ENCODE data around the gene FXYD7.
A peak's percentile ranks its signal among the peaks of the same experiment; 100 is the strongest.
"Not testable (repeated sequence)": the region's sequence is repeated elsewhere in the genome, so short reads cannot be mapped to it uniquely, and the experiment has no call there.

The FXYD7 gene

DNA sequence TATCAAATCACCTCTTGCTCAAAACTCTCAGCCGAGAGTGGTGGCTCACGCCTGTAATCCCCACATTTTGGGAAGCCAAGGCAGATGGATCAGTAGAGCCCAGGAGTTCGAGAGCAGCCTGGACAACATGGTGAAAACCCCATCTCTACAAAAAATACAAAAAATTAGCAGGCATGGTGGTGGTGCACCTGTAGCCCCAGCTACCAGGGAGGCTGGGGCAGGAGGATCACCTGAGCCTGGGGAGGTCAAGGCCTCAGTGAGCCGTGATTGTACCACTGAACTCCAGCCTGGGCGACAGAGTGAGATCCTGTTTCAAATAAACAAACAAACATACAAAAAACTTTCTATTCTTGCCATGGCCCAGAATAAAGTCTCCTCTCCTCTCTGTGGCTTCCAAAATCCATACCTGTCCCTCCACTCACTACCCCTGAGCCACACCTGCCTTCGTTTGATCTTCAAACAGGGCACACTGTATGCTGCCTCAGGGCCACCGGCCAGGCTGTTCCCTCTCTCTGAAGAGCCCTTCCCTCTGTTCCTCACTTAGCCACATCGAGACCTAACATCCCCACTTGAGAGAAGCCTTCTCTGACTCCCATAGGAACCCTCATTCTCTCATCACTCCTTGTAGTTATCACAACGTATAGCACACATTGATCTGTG, 14.5 kb upstream of the FXYD7 start:
- no peak for DNase-seq

DNA sequence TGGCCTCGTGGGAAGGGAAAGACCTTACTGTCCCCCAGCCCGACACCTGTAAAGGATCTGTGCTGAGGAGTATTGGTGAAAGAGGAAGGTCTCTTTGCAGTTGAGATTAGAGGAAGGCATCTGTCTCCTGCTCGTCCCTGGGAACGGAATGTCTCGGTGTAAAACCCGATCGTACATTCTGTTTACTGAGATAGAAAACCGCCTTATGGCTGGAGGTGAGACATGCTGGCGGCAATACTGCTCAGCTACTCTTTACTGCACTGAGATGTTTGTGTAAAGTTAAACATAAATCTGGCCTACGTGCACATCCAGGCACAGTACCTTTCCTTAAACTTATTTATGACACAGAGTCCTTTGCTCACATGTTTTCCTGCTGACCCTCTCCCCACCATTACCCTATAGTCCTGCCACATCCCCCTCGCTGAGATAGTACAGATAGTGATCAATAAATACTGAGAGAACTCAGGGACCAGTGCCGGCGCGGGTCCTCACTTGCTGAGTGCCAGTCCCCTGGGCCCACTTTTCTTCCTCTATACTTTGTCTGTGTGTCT, 13.3 kb upstream of the FXYD7 start:
- not testable (repeated sequence) for DNase-seq

DNA sequence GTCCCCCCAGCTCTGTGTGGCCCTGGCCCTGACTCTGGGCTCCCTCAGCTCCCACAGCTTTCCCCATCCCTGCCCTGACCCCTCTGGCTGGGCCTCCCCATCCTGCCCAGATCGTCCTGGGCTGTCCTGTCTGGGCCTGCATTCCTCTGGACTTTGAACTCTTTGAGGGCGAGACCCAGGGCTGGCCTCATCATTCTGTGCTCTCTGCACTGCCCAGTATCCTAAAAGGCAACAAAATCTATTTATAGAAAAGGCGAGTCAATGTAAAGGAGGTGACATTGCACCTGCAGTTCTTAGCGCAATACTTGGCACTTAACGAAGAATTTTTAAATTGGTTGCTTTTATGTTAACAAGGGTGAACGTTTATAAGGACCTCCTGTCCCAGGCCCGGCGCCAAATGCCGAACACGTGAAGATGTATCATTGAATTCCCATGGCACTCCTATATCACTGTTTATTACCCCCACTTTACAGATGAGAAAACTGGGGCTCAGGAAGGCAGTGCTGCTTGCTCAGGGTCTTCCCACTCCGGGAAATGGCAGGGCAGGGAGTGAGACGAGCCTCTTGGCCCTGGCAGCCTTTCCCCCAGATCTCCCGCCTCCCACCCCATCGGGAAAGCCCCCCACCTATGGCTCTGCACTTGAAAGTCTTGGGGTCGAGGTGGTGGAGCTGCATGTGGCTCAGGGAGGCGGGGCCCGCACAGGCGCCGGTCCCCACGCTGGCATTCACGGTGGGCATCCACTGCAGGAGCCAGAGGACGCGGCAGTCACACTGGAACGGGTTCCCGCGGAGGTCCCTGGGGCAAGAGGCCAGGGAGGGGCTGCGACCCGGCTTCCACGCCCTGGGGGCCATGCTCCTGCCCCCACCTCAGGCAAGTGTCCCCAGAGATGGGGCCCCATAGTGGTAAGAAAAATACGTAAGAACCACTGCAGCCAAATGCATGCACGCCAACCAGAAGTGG, 12.0 kb upstream of the FXYD7 start:
- DNase-seq: no peak

DNA sequence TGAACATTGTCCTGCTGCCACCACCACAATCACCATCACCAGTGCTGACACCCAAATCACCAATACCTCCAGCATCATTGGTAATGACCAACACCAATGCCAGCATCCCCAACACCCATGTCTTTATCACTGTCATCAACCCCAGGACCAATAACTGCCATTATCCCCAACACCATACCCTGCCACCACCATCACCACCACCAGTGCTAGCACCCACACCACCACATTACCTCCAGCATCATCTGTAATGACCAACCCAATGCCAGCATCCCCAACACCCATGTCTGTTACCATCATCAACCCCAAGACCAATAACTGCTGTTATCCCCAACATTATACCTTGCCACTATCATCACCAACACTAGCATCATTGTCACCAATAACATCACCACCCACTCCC, 10.8 kb upstream of the FXYD7 start:
- no peak for DNase-seq

DNA sequence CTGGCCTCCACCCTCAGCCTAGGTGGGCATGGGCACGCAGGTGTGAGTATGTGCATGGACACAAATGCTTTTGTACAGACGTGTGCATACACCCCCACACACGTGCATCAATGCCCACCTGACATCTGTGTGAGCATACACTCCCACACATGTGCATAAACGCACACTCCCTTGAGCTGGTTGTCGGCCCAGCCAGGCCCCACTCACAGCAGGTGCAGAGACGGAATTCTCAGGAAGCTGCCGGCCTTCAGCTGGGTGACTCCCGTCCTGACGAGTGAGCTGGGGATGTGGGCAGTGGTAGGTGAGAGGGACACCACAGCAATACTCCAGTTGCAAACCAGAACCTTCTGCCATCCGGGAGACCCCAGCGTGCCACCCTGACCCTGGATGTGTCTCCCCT, 9.2 kb upstream of the FXYD7 start:
- no peak for DNase-seq

DNA sequence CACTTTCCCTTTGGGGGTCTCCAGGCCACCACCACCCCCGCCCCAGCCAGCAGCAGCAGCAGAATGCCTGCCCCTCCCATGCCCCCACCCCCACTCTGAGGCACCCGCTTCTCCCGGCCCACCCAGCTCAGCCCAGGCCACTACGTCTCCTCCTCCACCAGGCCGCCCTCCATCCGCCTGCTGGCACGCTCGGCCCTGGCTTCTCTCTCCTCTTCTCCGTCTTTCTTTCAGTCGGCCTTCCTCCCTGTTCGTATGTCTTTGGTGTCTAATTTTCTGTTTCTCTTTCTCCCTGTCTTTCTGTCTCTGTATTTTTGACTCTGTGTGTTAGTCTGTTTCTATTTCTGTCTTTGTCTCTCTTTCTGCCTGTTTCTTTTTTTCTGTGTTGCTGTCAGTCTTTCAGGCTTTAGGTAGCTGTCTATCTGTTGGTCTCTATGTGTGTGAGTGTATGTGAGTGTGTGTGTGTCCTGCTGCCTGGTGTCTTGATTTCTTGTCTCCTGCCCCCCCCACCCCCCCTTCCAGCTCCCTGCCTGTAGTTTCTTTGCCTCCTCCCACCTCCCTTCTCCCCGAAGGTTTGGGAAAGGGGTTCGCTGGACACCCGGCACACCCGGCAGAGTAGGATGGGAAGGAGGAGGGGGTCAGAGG, 8.3 kb upstream of the FXYD7 start, which contains the start of gene LGI4:
Gene LGI4 (minus strand): TSS at position 459 of the 642 bp plus-strand sequence. CDS start 379 bp downstream, at position 80.
- DNase-seq: no peak

DNA sequence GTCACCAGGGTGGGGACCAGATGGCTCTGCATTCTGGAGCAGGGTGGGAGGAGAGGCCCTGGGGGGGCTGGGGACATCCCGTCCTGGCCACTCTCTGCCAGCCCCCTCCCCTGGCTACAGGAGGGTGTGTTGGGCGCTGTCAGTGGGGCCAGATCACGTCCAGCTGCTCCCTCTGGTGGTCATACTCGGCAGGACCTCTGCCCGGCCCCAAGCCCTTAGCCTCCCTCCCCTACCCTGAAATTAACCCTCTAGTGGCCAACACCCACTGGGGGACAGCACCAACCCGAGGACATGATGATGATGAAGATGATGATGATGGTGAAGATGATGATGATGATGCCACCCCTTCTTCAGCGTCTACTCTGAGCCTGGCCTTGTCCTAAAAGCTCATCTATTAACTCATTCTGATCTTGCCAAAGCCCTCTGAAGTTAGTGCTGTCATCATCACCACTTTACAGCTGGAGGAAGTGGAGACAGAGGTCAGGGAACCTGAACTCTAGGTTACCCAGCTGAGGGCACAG, 7.6 kb upstream of the FXYD7 start:
- peak; percentile 8 for DNase-seq

DNA sequence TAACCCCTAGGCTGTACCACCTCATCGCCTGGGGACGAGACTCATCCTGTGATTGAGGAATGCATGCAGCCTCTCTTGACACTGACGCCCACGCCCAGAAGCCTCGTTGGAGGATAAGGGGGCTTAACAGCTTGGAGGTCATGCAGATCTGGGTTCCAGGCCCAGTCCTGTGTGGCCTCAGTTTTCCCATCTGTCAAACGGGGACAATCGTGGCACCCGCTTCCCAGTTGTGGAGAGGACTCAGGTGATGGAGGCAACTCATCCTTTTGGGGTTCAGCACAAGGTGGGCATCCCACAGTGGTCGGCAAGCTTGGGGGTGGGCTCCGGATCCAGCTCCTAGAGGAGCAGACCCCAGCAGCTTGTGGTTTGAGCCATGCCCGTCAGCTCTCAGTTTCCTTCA, 6.8 kb upstream of the FXYD7 start:
- no peak for DNase-seq

DNA sequence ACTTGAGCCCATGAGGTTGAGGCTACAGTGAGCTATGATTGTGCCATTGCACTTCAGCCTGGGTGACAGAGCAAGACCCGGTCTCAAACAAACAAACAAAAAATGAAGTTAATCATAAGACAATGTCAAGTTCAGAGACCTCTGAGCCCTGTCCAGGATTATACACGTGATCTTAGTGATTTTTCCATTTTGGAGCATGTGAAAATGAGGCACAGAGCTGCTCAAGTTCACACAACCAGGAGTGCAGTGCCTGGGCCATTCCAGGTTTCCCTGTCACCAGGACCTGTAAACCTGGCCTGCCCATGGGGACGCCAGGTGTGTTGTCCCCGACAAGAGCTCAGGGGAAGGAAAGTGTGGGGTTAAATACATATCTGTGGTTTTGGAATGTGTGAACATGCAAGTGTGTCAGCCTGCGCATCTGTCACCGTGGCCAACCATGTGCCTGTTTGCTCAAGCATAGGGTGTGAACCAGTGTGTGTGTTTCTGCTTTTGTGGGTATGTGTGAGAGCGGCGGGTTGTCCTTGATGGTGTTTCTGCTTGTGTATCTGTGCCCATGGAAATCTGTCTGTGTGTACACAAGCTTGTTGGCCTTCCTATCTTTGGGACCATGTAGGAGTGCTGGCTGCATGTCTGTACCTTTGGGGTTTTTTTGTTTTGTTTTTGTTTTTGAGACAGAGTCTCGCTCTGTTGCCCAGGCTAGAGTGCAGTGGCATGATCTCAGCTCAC, 5.9 kb upstream of the FXYD7 start:
- DNase-seq: no peak

DNA sequence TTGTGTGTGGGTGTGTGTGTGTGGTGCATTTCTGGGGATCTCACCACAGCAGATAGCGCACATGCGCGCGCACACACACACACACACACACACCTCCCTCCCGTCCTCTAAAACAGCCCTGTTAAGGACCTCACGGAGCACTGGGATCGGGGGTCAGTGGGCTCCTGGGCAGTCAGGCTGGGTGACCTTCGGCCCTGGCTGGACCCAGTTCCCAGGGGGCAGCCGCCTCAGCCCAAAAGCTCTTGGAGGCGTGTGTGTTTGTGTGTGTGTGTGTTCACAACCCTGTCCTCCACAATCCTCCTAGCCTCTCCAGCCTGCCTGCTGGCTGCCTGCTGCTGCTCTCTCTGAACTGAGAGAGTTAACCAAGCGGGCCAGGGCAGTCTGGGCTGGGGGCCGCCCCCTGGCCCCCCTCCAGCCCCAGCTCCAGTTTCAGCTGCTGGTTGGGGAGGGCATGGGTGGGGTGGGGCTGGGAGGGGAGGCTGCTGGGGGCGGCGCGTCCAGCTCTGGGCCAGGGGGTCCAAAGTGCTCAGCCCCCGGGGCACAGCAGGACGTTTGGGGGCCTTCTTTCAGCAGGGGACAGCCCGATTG, 4.7 kb upstream of the FXYD7 start, which contains the start of gene FXYD1:
Gene FXYD1 (plus strand): TSS at position 520 of the 588 bp plus-strand sequence. CDS start 1,256 bp downstream, outside the sequence.
- no peak for DNase-seq

DNA sequence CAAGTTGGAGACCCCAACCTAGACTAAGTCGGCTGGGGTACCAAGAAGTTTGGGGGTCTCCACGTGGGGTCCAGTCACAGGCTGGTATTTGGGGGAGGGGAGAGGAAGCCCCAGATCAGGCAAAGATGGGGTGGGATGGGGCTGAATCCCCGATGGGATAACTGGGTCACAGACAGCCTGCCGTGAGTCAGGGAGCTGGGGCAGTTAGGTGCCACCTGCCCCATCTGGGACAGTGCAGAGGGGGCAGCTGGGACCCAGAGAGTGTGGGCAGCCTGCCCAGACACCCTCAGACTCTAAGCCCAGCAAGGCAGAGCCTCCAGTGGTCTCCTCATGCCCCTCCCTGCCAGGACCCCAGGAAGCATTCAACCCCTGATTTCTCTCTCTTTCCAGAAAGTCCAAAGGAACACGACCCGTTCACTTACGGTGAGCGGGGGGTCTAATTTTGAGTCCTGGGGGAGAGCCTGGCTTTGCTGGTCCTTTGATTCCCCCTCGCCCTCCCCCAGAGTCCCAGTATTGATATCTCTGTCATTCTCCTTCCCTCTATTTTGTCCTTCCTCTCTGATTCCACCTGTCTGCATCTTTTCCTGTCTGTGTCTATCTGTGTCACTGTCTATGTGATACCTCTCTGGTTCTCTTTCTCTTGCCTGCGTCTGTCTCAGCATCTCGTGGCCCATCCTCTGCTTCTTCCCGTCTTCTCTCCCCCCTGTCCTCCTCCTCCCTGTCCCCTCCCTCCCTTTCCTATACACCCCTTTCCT, 2.7 kb upstream of the FXYD7 start:
- no peak for DNase-seq

DNA sequence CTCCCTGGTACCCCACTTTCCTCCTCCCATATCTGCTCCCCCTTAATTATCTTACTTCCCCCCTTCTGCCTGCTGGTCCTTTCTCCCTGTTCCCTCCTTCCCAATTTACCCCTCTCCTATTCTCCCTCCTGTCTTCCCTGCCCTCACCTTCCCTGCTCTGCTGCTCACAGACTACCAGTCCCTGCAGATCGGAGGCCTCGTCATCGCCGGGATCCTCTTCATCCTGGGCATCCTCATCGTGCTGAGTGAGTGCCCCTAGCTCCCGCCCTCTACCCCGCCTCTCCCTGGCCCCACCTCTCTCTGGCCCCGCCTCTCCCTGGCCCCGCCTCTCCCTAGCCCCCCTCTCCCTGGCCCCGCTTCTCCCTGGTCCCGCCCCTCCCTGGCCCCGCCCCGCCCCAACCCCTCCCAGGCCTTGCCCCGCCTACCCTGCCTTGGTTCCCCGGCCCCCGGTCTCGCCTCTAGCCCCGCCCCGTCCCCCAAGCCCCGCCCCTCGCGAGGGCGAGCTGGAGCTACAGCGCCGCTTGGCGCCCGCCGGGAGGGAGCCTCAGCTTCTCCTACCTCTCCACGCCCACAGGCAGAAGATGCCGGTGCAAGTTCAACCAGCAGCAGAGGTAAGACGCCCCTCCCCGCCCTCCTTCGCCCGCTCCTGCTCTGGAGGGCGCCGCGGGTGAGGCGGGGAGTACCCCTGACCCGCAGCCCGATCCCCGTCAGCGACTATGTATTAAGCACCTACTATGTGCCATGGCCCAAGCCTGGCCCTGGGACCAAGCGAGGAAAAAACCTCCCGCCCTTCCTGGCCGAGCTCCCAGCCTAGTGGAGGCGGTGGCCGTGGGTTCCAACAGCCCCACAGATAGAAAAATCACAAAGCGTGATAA, 1.9 kb upstream of the FXYD7 start:
- no peak for DNase-seq

DNA sequence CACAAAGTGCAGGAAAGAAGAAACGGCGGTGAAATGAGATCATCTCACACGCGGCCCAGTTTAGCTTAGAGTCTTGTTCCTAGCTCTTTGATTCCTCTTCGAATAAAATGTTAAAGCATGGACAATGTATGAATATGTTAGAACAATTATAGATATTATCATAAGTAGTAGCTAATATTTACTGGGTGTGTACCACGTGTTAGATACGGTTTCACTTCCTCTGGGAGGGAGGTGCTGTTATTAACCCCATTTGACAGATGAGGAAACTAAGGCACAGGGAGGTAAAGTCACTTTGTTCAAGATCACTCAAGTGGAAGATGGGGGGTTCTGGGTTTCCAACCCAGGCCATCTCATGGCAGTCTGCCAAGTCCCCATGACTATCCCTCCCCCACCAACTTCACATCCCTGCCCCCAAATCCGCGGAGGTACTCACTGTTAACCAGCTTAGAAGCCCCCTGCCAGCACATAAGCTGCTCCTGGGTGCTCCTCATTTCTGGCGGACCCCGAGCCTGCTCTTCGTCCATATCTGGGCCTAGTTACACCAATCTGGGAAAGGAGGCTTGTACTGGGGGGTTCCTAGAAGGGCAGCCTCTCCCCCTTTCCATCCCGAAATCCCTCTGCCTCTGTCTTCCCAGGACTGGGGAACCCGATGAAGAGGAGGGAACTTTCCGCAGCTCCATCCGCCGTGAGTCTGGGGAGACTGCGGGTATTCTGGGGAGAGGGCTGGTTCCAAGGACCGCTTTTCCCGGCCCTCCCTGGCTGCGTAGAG, 1.0 kb upstream of the FXYD7 start:
- no peak for DNase-seq

DNA sequence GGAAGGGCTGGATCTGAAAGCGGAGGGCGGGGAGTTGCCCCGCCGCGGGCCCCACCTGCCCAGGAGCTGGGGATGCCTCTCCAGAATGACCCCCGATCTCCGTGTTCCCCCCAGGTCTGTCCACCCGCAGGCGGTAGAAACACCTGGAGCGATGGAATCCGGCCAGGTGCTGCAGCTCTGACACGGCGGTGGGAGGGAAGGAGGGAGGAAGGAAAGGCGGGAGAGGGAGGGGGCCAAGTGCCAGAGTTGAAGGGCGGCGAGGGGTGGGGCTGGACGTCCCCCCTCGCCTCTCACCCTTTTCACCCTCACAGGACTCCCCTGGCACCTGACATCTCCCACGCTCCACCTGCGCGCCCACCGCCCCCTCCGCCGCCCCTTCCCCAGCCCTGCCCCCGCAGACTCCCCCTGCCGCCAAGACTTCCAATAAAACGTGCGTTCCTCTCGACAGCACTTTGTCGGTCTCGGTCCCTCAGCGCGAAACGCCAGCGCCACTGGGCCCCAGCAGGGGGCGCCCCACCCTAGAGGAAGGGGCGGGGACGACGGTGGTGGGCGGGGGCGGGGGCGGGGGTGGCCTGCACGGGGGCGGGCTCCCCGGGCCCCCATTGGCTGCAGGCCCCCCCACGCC, 337 bp upstream of the FXYD7 start:
- DNase-seq: no peak

DNA sequence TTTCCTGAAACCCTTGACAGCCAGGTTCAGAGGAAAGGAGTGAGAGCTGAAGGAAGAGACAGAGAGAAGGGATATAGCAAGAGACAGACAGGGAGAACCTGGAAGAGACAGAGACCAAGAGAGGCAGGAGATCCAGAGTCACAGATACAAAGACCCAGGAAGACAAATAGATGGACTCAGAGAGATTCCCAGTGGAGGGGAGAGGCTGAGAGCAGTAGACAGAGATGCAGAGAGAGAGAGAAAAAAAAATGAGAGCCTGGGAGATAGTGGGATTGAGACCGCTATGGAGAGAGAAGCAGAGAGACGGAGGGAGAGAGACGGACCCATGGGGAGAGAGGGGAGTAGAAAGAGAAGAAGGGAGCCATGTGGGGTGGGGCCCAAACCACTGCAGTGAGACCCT, 763 bp downstream of the FXYD7 start:
- no peak for DNase-seq

DNA sequence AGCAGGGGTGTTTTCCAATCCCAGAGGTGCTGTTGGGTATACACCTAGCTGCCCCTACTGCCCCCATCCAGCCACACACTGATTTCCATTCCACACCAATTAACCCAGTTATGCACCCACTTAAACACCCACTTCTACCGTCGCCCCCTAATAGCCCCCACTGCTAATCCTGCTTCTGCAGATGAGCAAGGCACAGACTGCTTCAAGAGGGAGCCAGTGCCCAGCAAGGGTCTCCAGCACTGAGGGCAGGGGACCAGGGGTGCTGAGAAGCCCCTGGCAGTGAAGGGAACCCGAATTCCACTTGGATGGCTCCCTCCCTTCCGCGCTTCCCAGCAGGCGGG, 1.2 kb downstream of the FXYD7 start:
- DNase-seq: no peak

DNA sequence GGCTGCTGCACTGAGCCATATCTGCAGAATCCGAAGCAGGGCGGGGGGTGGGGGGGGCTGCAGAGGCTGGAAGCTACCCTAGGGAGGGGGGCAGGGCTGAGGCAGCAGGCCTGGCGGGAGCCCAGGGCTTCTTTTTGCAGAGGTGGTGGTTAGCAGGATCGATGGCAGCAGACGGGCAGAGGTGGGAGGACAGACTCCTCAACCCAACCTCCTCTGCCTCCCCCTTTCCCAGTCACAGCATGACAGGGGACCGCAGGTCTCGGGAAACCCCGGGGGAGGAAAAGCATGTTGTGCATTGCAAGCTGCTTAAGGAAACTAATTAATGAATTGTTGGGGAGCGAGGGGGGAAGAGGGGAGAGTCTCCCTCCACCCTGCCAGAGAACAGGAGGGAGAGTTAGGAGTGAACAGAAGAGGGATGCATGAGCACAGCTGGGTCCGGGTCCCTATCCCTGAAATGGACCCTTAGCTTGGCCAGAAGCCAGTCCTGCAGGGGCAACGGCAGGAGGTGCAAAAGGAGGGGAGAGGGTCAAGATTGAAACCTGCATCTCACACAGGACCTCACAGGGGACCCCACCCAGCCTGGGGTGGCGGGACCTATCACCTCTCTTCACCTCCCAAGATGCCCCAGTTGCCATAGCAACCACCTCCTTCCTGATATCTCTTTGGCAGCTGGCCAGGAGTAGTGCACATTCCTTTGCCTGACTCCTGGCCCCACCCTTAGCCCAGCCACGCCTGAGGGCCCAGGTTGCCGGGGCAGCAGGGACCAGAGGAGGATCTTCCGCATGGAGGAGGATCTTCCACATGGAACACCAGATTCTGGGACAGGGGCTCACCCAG, 1.8 kb downstream of the FXYD7 start:
- no peak for DNase-seq
